Mucosa of descending colon (tissue), 3 donors: Measurements from ENCODE around the gene TP53I11. TPM values are rescaled to one million over a fixed set of nuclear protein-coding genes. Genes with fewer than 3 reads are reported as not detected.

Source experiments
- ATAC-seq: fragments of 200-7000 bp; cut with Tn5 transposase; one replicate; pipeline ENCODE4 v1.9.1; 2020; ENCODE audit warnings: mild to moderate bottlenecking, moderate library complexity
- DNase-seq, 3 donors: peaks; one replicate each; pipeline ENCODE4 v3.0.0-alpha.2; 2020
- H3K36me3 ChIP-seq: fragments of 200-600 bp; one replicate; pipeline ENCODE4 v1.8.0; 2021; ENCODE audit warnings: low read depth, mild to moderate bottlenecking
- H3K4me1 ChIP-seq: fragments of 200-600 bp; one replicate; pipeline ENCODE4 v1.8.0; 2021; ENCODE audit warnings: low read depth, mild to moderate bottlenecking
- H3K4me3 ChIP-seq: fragments of 200-600 bp; one replicate; pipeline ENCODE4 v1.8.0; 2021; ENCODE audit warnings: mild to moderate bottlenecking
- H3K9me3 ChIP-seq: fragments of 200-600 bp; one replicate; pipeline ENCODE4 v1.8.0; 2021; ENCODE audit warnings: mild to moderate bottlenecking
- intact Hi-C, 2 donors: fragments of 100-400 bp; cut with DNase I in 1 of 2; cut with micrococcal nuclease in 1 of 2; formaldehyde crosslinking; loops; one replicate each; pipeline versions ENCODE4 v1.11.0 to v1.11.1; 2022; cut with DNase I, micrococcal nuclease
- total RNA-seq, 3 donors: library from RNA; stranded (reverse); fragmentation: NEBNext Ultra II Directional in 2 of 3; extraction: Animal tissue kit (Norgen Biotek cat#: 25700) in 2 of 3; gene quantifications; one replicate each; pipeline versions ENCODE4 v1.2.1 to v1.2.4, GENCODE V29; 2021 to 2023
- TF ChIP-seq, protein P1 (sequence below): fragments of 200-600 bp; IDR thresholded peaks from one replicate; pipeline ENCODE4 v1.8.0; 2022; ENCODE audit warnings: antibody characterized with exemption, mild to moderate bottlenecking
- donor health status: DM: no; HTN: no; CAD: no; lungs with moderate emphysema.
- donor health status: DM: no; HTN: no; CAD: no.
- donor health status: DM: no; HTN: yes; CAD: no.

TP53I11 gene
- total RNA-seq, 3 donors from 2014 or later, result 48.4 to 95.9 (median 91.9) TPM

DNA sequence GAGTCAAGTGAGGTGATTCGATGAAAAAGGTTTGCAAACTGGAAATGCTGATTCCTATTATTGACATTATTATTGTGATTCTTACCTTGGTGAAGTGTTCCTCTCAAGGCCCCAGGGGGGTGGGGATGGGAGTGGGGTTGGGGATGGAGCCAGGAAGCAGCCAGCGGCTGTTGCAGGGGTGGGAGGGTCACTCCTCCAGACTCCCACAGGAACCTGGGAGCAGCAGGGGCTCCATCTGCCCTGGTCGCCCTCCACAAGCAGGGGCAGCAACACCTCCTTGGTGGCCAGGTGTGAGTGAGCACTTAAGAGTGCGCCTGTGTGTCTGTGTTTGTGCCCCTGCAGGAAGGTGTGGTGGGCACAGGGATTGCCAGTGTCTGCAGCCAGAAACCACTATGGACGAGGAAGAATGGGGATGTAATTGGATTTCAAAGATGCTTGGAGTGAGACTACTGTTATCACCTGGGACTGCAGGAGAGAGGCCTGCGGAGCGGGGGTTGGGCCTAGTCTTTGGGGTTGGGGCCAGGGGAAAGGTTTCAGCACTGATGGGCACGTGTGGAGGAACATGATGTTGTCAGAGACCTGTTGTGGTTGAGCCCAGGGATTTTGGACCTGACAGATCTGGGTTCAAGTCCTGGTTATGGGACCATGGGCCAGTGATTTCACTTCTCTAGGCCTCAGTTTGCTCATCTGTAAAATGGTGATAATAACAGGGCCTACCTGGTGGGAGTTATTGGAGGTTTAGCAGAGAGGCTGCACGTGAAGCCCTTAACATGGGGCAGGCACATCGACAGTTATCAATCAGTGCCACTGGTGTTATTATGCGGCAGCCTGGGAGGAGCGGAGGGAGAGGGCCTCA lies 3.6 kb upstream of the TP53I11 start:
- Histone ChIP-seq H3K4me1 (peaks cover 35% of the 10 kb centered on the region), H3K36me3 (no peaks in the 10 kb centered on the region), H3K9me3 (no peaks in the 10 kb centered on the region), H3K4me3 (no peak overlapping the region)
- no peak for ATAC-seq
- intact Hi-C loops, result no loop called here
- TF ChIP-seq, protein P1, sequence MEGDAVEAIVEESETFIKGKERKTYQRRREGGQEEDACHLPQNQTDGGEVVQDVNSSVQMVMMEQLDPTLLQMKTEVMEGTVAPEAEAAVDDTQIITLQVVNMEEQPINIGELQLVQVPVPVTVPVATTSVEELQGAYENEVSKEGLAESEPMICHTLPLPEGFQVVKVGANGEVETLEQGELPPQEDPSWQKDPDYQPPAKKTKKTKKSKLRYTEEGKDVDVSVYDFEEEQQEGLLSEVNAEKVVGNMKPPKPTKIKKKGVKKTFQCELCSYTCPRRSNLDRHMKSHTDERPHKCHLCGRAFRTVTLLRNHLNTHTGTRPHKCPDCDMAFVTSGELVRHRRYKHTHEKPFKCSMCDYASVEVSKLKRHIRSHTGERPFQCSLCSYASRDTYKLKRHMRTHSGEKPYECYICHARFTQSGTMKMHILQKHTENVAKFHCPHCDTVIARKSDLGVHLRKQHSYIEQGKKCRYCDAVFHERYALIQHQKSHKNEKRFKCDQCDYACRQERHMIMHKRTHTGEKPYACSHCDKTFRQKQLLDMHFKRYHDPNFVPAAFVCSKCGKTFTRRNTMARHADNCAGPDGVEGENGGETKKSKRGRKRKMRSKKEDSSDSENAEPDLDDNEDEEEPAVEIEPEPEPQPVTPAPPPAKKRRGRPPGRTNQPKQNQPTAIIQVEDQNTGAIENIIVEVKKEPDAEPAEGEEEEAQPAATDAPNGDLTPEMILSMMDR, result no peak
- DNase-seq, result no peak

DNA sequence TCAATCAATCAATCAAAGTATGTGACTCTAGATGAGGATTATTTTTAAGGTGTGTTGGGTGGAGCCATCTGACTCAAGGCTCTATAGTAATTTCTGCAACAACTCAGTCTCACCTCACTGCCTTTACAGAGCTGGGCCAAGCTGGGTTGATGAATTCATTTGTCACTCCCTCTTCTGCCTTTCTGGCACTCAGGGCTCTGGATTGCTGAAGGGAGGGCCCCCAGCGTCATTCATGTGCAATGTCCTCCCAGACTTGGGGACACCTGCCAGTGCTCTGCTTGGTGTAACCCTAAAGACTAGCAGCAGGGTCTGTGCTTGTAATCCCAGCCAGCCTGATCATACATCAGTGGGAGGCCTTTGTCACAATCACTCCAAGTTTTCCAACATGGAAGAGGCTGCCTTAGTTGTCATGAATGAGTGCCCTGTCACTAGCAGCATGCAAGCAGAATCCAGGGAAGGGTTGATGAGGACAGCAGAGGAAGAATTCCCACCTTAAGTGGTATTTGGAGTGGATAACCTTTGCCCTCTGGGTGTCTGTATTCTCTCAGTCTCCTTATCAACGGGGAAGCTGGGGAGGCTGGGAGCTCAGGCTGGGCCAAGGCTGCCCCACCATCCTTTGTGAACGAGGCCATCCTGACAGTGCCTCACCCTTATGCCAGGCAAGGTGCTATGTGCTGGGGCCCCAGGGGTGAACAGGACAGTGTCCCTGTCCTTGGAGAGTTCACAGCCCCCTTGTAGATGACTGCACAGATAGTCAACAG lies 2.0 kb upstream of the TP53I11 start:
- no peak for ATAC-seq
- intact Hi-C loops, result no loop called here
- H3K9me3 ChIP-seq, result no peaks in the 10 kb centered on the region
- TF ChIP-seq, protein P1, result no peak
- no peaks in the 10 kb centered on the region for H3K36me3 ChIP-seq
- H3K4me1 ChIP-seq, result peaks cover 39% of the 10 kb centered on the region
- no peak for DNase-seq
- no peak overlapping the region for H3K4me3 ChIP-seq

DNA sequence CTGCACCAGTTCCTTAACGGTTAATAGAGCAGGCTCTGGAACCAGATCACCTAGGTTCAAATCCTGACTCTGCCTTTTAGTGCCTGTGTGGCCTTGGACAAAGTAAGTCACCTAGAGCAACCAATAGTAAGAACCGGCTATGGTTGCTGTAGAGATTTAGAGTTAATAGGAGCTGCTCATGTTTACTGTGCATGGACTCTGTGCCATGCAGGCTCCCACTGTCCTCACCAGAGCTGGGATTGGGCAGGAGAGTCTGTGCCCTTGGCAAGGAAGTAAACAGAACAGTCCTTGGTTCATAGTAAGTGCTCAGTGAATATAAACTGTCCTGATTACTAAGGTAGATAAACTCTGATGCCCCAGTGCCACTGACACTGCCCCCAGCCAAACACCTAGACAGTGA lies 1.4 kb upstream of the TP53I11 start:
- Histone ChIP-seq H3K4me3 (no peak overlapping the region), H3K4me1 (peaks cover 39% of the 10 kb centered on the region), H3K9me3 (no peaks in the 10 kb centered on the region), H3K36me3 (no peaks in the 10 kb centered on the region)
- TF ChIP-seq, protein P1, result no peak
- intact Hi-C loops, result no loop called here
- DNase-seq, result peak in 2 of 3 donors; percentile 57 to 61
- peak; percentile 40 for ATAC-seq

DNA sequence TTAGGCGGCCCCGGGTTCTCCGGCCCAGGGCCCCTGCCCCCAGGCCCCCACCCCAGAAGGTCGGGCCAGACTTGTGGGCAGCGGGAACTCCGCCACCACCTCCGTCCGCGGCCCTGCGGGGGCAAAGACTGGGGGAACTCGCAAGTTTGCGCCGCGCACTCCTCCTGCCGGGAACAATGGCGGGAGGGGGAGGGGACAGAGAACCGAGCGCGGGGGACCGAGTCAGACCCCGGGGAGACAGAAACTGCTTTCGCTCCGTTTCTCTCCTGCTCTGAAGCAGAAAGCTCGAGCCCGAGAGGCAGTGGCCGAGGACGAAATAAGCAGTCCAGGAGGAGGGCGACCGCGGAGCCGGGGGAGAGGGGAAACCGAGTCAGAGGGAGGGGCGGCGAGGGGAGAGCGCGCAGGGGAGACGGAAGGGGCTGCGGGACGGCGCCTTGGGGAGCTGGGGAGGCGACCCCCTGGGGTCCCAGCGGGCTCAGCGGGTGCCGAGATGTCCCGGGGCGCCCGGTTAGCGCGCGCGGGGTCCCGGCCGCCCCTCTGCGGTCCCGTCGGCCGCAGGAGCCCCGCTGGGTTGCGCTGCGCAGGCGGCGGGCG lies 555 bp downstream of the TP53I11 start:
- no peaks in the 10 kb centered on the region for H3K36me3 ChIP-seq
- intact Hi-C loops, result no loop called here
- H3K4me1 ChIP-seq, result peaks cover 38% of the 10 kb centered on the region
- H3K9me3 ChIP-seq, result no peaks in the 10 kb centered on the region
- TF ChIP-seq, protein P1, result no peak
- H3K4me3 ChIP-seq, result peak overlapping the region; percentile 57
- ATAC-seq (peak; percentile 22), DNase-seq (peak in 2 of 3 donors; percentile 70 to 75)

DNA sequence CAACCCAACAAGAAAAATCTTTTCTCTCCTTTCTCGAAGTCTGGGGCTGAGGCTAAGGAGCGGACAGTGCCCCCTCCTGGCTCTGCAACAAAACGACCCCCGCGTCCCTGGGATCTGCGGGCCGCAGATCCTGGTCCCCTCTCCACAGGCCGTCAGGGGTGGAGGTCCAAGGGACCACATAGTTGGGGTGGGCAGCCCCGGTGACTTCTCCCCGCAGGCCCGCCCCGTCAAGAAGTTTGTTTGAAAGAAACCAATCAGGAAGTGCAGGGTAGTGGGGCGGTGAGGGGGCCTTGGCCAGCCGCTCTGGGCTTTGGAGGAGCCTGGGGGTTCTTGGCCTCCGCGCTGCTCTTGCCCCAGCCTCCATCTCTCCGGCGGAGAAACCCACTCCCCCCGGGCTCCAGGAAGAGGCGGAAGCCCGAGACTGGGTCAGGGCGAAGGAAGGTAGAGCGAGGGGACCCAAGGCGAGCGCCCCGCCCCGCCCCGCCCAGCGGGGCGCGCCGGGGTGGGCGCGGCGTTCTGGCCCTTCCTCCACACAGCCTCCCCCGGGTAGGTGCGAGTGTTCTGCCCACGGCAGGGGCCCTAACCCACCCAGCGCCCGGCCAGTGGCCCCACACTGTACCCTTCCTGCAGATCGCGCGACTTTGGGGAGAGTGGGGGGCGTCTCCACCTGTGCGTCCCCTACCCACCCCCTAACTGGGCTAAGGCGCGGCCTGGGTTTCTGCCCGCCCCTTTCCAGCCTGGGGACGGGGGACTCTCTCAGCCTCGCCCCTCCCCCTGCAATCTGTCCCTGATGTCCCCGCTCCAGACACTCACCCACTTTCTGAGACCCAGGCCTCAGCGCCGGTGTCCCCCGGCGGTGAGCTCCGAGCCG lies 1.3 kb downstream of the TP53I11 start:
- ATAC-seq (peak; percentile 56), DNase-seq (peak; percentile 74 to 83 (median 79))
- intact Hi-C loops, result no loop called here
- Histone ChIP-seq H3K9me3 (no peaks in the 10 kb centered on the region), H3K4me3 (peak overlapping the region; percentile 57), H3K36me3 (no peaks in the 10 kb centered on the region), H3K4me1 (peaks cover 31% of the 10 kb centered on the region)
- TF ChIP-seq, protein P1, result peak; percentile 55
